Measurements from ENCODE around the gene KAT2A.
A peak's percentile ranks its signal among the peaks of the same experiment; 100 is the strongest.

The KAT2A gene

DNA sequence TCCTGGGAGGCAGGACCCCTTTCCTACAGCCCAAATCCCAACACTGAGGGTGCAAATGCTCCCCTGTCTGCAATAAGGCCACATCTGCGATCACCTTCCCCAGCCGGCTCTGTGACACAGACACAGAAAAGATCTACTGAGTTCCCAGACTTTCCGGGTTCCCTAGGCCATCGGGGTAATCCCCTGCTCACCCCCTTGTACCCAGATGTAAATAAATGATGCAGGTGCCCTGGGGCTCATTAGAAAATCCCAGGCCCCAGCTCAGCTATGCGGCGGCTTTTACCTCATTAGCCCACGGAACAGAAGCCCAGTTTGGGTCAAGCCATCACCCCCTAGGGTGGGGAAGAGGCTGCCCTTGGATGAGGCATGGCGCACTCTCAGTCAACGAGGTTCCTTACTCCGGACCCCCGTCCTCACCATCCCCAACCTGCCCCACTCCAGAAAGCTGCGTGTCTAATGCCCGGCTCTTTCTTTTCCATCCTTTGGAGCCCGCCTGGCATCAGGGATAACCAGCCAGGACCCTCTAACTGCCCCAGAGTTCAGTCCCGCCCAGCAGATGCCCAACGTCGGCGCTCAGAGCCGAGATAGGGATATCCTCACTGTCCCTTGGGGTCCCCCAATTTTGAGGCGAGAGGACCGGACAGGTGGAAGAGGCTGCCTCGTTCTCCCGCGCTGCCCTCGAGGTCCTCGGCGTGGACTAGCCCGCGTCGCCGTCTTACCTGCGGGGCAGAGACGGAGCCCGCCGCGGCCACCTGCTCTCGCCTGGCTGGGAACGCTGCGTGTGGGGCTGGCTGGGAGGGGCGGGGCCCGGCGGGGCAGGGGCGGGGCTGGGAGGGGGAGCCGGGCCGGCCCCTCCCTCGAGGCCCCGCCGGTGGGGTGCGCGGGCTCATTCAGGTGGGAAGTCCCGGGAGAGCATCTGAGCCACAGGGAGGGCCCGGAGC is 23.2 kb downstream of the KAT2A start, which contains the start of gene ZNF385C:
Gene ZNF385C (minus strand): TSS at position 783 of the 941 bp plus-strand sequence. CDS start 35,417 bp downstream, outside the sequence.
- Histone ChIP-seq H3K9ac (ENCODE audit: low read depth, low read length) (peak within 1 kb of the TSS; percentile 37), H3K36me3 (ENCODE audit: insufficient read depth, low read length) (no peaks in the 10 kb centered on the region), H3K4me1 (ENCODE audit: insufficient read depth, low read length) (peaks cover 12% of the 10 kb centered on the region; the same call in 1 of the 2 replicates), H3K9me3 (ENCODE audit: control insufficient read depth, insufficient read depth, low read length) (no peaks in the 10 kb centered on the region)

DNA sequence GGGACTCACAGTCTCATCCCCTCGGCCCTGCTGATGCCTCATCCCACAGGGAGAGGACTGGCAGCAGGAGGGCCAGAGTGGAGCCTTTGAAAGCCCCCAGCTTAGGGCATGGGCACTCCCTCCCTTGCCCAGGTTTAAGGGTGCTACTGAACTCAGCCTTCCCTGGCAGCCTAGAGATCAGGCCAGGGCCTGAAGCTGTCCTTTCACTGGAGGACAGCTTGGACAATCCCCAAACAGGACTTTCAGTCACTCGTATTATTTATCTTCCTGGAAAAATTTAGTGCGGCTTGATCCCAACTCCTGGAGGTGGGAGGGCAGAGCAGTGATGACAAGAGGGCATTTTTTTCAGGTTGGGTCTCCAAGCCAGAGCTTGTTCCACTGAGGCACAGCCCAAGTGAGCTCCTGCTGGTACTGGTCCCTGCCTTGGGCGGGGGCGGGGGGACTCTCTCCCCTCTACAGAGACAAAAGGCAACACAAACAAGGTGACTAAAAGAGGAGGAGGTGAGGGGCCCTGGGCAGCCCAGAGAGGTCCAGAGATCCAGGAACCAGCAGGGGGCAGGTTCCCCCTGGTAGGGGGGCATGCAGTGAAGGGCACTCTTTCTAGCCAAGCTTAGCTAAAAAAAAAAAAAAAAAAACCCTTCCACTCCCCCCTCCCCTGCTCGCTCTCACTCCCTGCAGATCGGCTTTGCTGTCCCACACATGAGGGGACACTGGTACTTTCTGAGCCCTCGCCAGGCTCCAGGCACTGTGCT is 24.6 kb downstream of the KAT2A start:
- no peaks in the 10 kb centered on the region for H3K36me3 ChIP-seq (ENCODE audit: insufficient read depth, low read length)
- no peak overlapping the region for H3K9ac ChIP-seq (ENCODE audit: low read depth, low read length)
- no peaks in the 10 kb centered on the region for H3K9me3 ChIP-seq (ENCODE audit: control insufficient read depth, insufficient read depth, low read length)
- H3K4me1 ChIP-seq (ENCODE audit: insufficient read depth, low read length) = peaks cover 16% of the 10 kb centered on the region; the same call in 1 of the 2 replicates

DNA sequence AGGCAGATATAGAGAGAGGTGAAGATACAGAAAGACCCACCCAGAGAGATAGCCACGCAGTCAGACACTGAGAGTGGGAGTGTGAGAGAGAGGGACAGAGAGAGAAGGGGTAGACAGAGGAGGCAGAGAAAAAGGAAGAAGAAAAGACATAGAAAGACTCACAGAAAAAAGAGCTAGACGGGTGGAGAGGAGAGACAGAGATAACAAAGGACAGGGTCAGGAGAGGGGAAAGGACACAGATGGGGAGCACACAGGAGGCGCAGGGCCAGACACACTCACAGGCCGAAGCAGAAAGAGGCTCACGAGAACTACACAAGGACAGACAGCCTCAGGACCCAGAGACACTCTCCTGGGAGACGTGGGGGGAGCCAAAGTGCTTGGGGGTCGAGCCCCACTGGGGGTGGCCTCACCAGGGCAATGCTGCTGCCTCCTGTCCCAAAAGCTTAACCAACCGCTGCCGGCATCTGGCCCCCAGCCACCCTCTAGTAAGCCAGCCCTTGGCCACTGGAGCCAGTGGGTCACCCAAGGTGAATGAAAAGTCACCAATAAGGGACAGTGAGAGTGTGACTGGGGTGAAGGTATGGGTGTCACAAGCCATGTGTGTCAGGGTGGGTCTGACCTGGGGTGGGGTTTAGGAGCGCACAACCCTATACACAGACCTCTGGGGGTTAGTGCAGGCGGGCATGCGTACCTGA is 26.6 kb downstream of the KAT2A start:
- Histone ChIP-seq H3K9me3 (ENCODE audit: control insufficient read depth, insufficient read depth, low read length) (no peaks in the 10 kb centered on the region), H3K36me3 (ENCODE audit: insufficient read depth, low read length) (no peaks in the 10 kb centered on the region), H3K9ac (ENCODE audit: low read depth, low read length) (no peak overlapping the region), H3K4me1 (ENCODE audit: insufficient read depth, low read length) (peaks cover 16% of the 10 kb centered on the region; the same call in 1 of the 2 replicates)

DNA sequence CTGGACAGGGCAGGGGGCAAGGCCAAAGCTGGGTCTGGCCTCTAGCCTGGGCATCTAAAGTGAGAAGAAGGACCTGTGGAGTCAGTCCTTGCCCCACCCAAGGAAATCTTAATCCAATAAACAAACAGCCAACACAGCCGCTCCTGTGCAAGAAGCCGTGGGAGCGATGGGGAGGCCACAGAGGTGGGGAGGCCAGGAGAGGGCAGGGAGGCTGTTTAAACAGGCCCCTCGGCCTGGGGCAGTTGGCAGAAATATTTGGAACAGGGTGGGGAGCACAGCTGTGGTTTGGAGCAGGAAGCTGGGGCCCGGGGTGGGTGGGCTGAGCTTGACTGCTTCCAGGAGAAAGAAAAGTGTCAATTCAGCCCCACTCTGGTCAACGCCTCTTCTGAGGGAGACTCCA is 28.2 kb downstream of the KAT2A start:
- Histone ChIP-seq H3K36me3 (ENCODE audit: insufficient read depth, low read length) (no peaks in the 10 kb centered on the region), H3K4me1 (ENCODE audit: insufficient read depth, low read length) (peaks cover 16% of the 10 kb centered on the region; the same call in 1 of the 2 replicates), H3K9ac (ENCODE audit: low read depth, low read length) (no peak overlapping the region), H3K9me3 (ENCODE audit: control insufficient read depth, insufficient read depth, low read length) (no peaks in the 10 kb centered on the region)

DNA sequence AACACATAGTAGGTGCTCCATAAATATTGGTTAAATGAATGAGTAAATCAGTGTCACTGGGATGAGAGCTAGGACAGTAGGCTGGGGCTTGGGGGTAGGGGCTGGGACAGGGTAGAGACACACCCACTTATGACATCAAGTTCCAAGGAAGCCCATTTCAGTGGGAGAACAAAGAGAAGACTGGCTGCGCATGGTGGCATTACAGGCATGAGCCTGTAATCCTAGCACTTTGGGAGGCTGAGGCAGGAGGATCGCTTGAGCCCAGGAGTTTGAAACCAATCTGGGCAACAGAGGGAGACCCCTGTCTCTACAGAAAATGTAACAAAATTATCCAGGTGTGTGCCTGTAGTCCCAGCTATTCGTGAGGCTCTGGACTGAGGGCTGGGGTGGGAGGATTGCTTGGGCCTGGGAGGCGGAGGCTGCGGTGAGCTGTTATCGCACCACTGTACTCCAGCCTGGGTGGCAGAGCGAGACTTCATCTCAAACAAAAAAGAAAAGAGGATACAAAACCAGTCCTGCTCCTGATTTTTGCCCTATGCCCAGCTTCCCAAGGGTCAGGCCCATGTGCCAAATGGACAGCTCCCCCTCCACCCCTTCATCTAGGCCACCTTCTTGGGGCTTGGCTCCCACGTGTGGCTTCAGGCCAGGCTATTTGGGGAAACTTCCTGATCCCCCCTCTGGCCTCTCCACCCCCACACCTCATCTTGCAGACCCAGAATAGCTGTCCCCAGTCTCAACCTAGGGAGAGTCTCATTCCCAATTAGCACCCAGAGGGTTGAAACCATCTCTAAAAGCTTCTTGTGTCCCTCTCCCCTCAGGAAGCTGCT is 30.0 kb downstream of the KAT2A start:
- H3K4me1 ChIP-seq (ENCODE audit: insufficient read depth, low read length) = peaks cover 4% of the 10 kb centered on the region; the same call in 1 of the 2 replicates
- no peak overlapping the region for H3K9ac ChIP-seq (ENCODE audit: low read depth, low read length)
- H3K9me3 ChIP-seq (ENCODE audit: control insufficient read depth, insufficient read depth, low read length) = no peaks in the 10 kb centered on the region
- no peaks in the 10 kb centered on the region for H3K36me3 ChIP-seq (ENCODE audit: insufficient read depth, low read length)

DNA sequence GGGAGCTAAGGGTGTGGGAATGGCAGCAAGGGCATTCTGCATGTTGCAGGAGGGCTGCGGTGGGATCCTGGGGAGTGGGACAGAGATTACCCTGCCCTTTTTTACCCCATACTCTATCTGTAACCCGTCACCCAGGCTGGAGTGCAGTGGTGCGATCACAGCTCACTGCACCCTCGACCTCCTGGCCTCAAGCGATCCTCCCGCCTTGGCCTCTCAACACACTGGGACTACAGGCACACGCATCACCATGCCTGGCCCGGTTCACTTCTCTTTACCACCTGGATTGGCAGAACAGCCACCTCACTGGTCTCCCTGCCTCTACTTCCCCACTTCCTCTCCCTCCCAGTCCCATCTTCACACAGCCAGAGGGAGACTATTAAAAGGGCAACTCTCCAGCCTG is 32.4 kb downstream of the KAT2A start:
- H3K9me3 ChIP-seq (ENCODE audit: control insufficient read depth, insufficient read depth, low read length) = no peaks in the 10 kb centered on the region
- H3K4me1 ChIP-seq (ENCODE audit: insufficient read depth, low read length) = peaks cover 4% of the 10 kb centered on the region; the same call in 1 of the 2 replicates
- no peak overlapping the region for H3K9ac ChIP-seq (ENCODE audit: low read depth, low read length)
- H3K36me3 ChIP-seq (ENCODE audit: insufficient read depth, low read length) = no peaks in the 10 kb centered on the region

DNA sequence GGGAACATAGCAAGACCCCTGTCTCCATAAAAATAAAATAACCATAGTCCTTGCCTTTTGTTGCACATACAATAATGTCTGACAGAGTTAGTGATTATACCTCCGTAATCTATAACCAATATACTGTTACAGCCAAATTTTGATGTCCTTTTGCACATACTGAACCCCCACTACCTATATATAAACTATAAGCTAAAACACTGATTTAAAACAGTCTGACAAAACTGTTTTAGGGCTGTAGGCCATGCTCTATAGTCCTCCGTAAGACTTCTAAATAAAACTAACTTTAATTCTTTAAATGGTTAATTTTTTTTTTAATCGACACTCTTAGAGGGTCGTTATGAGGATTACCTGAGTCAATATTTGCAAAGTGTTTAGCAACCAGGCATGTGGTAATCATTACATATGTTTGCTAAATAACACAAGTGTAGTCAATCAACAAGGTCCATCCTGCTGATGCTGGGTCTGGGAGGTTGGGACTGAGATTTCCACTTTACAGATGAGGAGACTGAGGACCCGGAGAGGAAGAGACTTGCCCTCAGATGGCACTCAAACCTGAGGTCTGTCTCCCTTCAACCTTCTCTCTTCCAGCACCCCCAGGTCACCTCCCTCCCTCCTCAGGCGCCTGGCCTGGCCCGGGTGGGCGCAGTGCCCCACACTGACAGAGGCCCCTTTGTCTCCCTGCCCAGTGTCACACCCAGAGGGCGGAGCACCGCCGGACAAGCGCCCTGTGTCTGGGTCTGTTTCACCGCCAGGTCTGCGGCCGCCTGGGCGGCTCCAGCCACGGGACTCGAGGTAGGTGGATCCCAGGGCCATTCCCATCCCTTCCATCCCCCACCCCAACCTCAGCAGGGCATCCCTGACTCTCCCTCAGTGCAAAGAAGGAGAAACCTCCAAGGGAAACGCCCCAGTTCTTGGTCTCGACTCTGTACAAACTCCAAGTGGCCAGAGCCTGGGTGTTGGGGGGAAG is 33.1 kb downstream of the KAT2A start:
- H3K9ac ChIP-seq (ENCODE audit: low read depth, low read length) = no peak overlapping the region

DNA sequence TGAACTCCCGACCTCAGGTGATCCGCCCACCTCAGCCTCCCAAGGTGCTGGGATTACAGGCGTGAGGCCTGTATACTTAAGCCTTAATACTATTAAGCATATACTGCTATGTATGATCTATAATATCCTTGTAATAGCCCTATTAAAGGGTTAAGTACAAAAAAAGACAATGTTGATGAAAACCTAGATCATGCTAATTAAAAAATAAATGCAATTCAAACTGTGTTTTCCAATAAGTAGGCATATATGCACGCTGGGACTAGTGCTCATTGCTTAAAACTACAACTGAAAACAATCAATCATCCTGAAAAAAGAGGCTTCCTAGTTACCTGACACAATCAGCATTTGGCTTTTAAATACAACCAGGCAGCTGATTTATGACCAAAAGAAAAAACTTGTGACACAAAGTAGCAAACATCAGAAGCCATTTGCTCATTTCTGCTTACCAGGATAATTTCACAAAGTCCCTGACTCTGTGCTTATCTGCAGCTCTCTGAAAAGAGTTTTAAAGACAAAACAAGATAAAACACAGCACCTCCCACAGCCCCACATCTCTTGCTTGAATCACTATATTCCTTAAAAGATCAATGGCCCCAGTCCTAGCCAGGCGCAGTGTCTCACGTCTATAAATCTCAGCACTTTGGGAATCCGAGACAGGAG is 34.0 kb downstream of the KAT2A start:
- Histone ChIP-seq H3K9me3 (ENCODE audit: control insufficient read depth, insufficient read depth, low read length) (no peaks in the 10 kb centered on the region), H3K36me3 (ENCODE audit: insufficient read depth, low read length) (no peaks in the 10 kb centered on the region), H3K4me1 (ENCODE audit: insufficient read depth, low read length) (no peaks in the 10 kb centered on the region; the same call in 1 of the 2 replicates), H3K9ac (ENCODE audit: low read depth, low read length) (no peak overlapping the region)

More for the DNA sequence above, 33.1 kb downstream of the KAT2A start:
- Histone ChIP-seq H3K4me1 (ENCODE audit: insufficient read depth, low read length) (peaks cover 4% of the 10 kb centered on the region; the same call in 1 of the 2 replicates), H3K36me3 (ENCODE audit: insufficient read depth, low read length) (no peaks in the 10 kb centered on the region), H3K9me3 (ENCODE audit: control insufficient read depth, insufficient read depth, low read length) (no peaks in the 10 kb centered on the region)

DNA sequence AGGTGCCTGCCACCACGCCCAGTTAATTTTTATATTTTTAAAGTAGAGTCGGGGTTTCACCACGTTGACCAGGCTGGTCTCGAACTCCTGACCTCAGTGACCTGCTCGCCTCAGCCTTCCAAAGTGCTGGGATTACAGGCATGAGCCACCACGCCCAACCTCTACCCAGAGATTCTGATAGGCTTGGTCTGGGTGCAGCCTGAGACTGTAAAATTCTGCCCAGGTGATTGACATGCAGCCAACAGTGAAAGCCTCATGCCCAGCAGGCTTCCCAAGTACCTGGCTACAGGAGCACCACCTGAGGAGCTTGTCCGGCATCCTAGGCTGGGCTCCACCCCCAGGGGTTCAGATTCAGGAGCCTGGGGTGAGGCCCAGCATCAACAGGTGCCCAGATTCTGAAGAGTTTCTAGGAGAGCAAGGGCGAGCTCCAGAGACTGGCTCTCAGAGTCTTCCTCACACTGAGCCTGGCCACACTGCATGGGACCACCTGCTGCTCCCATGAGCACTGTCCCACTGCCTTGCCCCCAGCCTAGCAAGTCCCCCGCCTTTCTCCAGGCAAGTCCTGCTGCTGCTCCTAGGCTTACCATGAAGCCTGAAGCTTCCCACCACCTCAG is 39.5 kb downstream of the KAT2A start:
- Histone ChIP-seq H3K9ac (ENCODE audit: low read depth, low read length) (no peak overlapping the region), H3K36me3 (ENCODE audit: insufficient read depth, low read length) (no peaks in the 10 kb centered on the region), H3K4me1 (ENCODE audit: insufficient read depth, low read length) (peaks cover 3% of the 10 kb centered on the region; the same call in 1 of the 2 replicates), H3K9me3 (ENCODE audit: control insufficient read depth, insufficient read depth, low read length) (no peaks in the 10 kb centered on the region)

DNA sequence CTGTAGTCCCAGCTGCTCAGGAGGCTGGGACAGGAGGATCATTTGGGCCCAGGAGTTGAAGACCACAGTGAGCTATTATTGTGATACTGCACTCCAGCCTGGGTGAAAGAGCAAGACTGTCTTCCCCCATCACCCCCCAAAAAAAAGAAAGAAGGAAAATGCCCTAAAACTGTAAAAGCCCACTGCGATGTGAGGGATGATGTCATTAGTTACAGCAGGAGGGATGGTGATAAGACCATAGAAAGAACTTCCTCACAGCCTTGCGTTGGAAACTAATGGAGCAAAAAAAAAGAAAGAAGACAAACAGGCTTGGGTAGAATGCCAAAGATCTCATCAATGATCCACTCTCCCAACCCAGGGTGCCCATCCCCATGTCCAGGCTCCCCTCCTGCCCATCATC is 41.6 kb downstream of the KAT2A start:
- Histone ChIP-seq H3K9me3 (ENCODE audit: control insufficient read depth, insufficient read depth, low read length) (no peaks in the 10 kb centered on the region), H3K36me3 (ENCODE audit: insufficient read depth, low read length) (no peaks in the 10 kb centered on the region), H3K4me1 (ENCODE audit: insufficient read depth, low read length) (peaks cover 3% of the 10 kb centered on the region; the same call in 1 of the 2 replicates), H3K9ac (ENCODE audit: low read depth, low read length) (no peak overlapping the region)

DNA sequence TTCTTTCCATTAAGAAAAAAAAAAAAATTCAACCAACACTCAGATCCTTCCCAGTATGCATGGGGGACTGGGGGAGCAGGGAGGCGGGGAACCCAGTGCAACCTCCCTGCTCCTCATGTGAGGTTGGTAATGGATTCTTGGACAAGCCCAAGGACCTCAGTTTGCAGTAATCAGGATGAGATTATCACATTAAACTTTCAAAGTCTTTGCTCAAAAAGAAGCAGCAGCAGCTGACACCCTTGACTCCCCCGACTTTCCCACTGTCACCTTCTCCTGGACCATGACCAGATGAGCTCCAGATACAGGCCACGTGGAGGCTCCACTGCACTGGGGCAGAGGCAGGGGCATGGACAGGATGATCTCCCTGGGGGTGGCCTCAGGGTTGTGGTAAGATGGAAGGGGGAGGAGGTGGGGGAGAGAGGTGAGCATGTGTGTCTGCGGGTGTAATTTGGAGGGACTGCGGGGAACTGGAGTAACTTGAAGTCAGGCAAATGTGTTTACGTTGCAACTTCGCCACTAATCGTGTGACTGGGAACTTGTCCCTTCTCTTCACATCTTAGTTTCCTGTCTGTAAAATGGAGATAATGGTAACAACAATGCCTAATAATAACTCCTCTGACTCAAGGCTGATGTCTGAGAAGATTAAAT is 42.6 kb downstream of the KAT2A start:
- peaks cover 3% of the 10 kb centered on the region; the same call in 1 of the 2 replicates for H3K4me1 ChIP-seq (ENCODE audit: insufficient read depth, low read length)
- no peaks in the 10 kb centered on the region for H3K9me3 ChIP-seq (ENCODE audit: control insufficient read depth, insufficient read depth, low read length)
- H3K9ac ChIP-seq (ENCODE audit: low read depth, low read length) = no peak overlapping the region

More for the DNA sequence above, 42.6 kb downstream of the KAT2A start:
- H3K36me3 ChIP-seq (ENCODE audit: insufficient read depth, low read length) = no peaks in the 10 kb centered on the region

Data from ES-I3 (cell line).